NCI-H524 (cell line): ENCODE measurements around the gene ORMDL3.

Experiments used
- DNase-seq, 2 experiments: peaks; one replicate each; lab custom pipeline; 2025; lab: John Stamatoyannopoulos, UW

The ORMDL3 gene, protein sequence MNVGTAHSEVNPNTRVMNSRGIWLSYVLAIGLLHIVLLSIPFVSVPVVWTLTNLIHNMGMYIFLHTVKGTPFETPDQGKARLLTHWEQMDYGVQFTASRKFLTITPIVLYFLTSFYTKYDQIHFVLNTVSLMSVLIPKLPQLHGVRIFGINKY

DNA sequence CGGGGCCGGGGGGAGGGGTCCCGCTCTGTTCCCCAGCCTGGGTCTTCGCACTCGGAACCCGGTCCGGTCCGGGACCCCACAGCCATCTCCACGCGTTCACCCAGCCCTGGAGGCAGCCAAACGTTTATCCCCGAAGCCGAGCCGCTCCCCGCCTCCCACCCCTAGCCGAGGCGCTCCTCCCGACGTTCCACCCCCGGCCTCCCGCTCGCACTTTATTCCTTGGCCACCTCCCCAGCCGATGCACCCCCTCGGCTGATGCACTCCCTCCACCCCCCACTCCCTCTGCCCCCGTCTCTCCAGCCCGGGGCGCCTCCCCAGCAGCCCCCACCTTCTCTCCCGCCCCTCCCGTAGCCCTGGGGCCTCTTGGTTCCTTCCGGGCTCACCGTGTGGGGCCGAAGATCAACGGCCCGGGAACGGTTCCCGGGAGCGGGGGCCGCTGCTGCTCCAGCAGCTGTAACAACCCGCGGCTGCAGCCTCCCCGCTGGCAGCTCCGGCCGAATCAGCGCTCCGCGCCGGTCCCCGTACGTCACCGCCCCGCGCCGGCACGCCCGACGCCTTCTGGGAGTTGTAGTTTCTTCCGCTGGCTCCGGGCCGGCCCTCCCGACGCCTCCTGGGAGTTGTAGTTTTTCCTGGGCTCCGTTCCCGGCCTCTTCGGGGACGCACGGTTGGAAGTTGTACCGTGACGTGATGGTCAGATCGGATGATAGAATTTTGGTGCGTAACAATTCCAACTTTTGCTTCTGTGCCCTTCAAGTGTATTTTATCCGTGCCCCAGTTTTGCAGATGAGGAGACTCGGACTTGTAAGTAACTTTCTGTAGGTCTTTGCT, at the start of gene ORMDL3, which contains the start of gene LRRC3C:
Gene ORMDL3, minus strand, starts transcription at position 501 of the 828 bp plus-strand sequence. CDS start 3,398 bp downstream, outside the sequence.
Gene LRRC3C, plus strand, starts transcription at position 632 of the 828 bp plus-strand sequence. CDS start 13,792 bp downstream, outside the sequence.
- DNase-seq = peak; percentile 80 to 91

- DNase-seq = peak in 1 of 2 experiments; percentile 14
Observed at GRCh38 chr17:39975801-39976200, 48.4 kb upstream of the ORMDL3 start.

DNA sequence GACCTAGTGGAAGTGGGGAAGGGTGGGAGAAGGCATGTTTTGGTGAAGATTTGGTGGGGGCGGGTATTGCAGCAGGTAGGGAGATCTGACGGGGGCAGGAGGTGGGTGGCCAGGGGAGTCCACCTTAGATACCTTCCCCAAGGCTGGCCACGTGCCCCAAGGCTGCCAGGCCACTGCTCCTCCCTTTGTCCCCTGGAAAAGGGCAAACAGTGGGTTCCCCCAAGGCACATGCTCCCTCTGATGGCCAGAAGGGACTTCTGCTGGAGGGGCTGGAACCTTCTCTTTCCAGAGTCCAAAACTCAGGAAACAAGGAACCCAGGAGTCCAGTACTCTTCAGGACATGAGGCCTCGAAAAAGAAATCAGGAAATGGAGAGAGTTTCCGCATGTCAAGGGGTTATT, 47.0 kb upstream of the ORMDL3 start:
- DNase-seq = no peak

DNA sequence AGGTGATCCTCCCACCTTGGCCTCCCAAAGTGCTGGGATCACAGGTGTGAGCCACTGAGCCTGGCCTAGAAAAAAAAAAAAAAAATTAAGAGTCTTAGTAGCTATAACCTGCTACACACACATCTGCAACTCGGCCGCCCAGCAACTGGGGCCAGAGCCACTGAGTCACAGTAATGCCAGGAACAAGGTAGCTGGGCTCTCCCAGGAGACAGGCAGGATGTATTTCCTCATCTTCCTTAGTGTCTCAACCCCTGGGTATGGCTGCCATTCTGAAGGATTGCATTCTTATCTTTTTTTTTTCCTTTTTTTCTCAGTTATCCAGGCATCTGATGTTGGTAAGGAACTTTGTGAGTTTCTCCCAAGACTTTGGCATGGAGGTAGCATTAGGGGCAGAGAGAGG, 46.1 kb upstream of the ORMDL3 start:
- DNase-seq = no peak

- no peak for DNase-seq
Observed at GRCh38 chr17:39972271-39972670, 44.9 kb upstream of the ORMDL3 start.

GRCh38 chr17:39971076-39971603, 43.7 kb upstream of the ORMDL3 start:
- no peak for DNase-seq

DNA sequence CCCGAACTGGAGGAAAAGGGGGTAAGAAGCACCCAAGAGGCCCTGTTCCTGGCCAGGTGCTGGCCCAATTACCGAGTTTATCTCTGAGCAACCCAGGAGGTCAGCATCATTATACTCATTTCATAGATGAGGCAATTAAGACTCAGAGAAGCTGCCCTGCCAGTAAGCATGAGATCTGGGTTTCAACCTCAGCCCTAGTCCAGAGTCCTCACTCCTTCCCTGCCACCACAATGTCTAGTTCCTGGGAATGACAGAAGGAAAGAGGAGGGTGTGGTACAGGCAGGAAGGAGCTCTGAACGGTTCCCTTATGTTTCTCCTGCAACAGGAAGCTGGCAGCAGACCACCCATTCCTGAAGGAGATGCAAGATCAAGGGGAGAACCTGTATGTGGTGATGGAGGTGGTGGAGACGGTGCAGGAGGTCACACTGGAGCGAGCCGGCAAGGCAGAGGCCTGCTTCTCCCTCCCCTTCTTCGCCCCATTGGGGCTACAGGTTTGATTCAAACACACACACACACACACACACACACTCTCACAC, 42.8 kb upstream of the ORMDL3 start:
- DNase-seq = no peak

DNA sequence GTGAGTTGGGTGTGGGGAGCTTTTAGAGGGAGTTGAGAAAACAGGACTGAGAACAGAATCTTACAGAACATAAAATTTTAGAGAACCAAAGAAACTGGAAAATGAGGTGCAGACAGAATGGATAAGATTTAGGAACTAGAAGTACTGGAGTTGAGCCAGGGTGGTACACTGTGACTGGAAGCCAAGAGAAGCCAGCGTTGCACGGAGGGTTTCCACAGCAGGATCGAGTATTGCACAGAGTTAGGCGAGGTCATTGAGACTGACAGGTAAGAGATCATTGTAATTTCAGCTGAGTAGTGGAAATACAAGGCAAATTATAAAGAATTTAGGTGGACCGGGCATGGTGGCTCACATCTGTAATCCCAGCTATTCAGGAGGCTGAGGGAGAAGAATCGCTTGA, 42.0 kb upstream of the ORMDL3 start:
- no peak for DNase-seq

DNA sequence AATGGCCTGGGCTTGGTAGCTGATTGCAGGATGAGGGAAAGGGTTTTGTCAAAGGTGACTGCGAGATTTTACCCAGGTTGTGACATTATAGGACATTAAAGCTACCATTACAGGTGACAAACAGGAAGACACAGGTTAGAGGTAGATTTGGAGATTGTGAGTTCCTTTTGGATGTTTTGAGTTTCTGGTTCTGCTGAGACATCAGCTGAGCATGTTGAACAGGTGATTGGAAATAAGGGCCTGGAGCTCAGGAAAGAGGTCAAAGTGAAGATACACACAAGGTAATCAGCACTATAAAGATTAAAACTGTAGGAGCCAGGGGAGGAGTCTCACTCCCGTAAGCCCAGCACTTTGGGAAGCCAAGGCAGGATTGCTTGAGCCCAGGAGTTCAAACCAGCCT, 41.4 kb upstream of the ORMDL3 start:
- no peak for DNase-seq

DNA sequence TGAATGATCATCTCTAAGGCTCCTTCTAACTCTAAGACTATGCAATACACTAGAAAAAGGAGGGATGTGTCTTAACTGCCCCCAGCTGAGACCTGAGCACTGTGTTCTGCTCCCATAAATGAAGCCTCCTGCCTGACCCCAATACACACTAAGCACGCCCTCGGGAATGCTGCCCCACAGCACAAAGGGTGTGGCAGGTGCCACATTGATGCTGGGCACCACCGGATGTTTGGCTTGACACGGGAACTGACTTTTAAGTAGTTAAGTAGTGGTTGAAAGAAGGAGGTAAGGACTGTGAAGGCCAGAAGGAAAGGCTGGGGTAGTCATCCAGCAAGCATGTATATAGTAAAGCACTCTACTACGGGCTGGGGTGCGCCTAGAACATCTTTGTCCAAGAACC, 39.4 kb upstream of the ORMDL3 start:
- no peak for DNase-seq

GRCh38 chr17:39965017-39965699, 37.8 kb upstream of the ORMDL3 start:
- DNase-seq = no peak

GRCh38 chr17:39963829-39964228, 36.4 kb upstream of the ORMDL3 start:
- no peak for DNase-seq

DNA sequence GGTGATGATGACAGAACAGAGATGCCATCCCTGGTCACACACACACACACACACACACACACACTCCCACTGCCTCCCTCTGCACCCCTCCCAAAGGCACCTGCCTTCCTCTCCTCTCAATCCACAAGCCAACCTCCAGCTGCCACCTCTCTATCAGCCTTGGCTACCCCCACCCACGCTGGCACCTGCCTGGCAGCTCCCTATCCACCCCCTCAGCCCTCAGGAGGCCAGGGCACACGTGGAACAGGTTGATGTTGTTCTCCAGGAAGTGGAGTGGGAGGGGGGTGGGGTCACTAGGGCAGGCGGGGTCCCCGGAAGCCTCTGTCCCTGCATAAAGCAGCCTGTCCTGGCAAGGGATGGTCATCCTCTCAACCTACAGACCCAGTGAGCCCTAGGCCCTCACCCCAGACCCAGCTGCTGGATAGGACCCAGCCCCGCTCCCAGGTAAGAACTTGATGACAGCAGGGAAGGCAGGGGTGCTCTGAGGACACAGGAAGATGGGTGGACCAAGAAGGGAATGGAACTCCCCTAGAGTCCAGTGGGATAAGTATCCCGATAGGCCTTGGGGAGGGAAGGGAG, 35.3 kb upstream of the ORMDL3 start, which contains the start of gene GSDMA:
Gene GSDMA, plus strand, starts transcription at position 363 of the 579 bp plus-strand sequence. CDS start 2,684 bp downstream, outside the sequence.
- no peak for DNase-seq

- DNase-seq = no peak
Observed at GRCh38 chr17:39960524-39961041, 33.2 kb upstream of the ORMDL3 start.

- no peak for DNase-seq
Observed at GRCh38 chr17:39955726-39956225, 28.4 kb upstream of the ORMDL3 start.

DNA sequence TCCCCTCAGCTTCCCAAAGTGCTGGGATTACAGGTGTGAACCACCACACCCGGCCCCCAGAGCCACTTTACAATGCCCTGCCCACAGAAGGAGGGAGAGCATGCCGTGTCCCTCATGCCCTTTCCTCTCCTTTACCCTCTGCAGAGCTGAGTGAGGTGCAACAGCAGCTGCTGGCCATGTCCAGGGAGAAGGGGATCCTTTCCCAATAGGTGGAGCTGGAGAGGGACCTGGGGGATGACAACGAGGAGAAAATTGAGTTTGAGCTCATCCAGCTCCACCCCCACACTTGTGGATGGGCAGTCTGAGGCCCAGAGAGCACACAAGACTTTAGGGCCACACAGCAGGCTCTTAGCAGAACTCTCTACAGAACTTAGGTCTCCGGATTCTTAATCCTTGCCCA, 27.5 kb upstream of the ORMDL3 start:
- DNase-seq = no peak

GRCh38 chr17:39953471-39953888, 26.1 kb upstream of the ORMDL3 start:
- DNase-seq = no peak

DNA sequence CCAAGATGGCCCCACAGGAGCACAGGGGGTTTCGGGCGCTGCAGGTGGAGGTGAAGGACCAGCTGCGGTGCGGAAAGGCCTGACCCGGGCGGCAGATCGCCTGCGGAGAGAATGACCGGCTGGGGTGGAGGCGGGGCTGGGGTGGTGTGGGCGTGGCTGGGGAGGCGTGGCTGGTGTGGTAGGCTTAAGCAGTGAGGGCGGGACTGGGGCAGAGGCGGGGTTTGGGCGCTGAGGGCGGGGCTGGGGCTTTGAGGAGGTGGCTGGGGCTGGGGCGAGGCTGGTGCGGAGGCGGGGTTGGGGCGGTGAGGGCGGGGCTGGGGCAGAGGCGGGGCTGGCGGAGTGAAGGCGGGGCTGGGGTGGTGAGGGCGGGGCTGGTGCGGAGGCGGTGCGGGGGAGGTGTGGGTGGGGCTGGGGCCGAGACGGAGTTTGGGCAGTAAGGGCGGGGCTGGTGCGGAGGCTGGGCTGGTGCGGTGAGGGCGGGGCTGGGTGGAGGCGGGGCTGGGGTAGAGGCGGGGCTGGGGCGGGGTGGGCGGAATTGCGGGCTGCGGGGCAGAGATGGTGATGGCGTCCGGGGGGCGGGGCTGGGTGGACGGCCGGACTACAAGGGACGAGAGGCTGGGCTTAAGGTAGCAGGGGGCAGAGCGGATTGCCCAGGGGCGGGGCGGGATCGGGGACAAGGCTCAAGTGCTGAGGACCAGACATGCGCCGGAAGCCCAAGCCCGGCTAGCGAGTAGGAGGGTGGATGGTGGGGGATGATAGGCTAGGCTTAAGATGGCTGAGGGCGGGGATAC, 25.5 kb upstream of the ORMDL3 start:
- DNase-seq = peak; percentile 96

- DNase-seq = no peak
Observed at GRCh38 chr17:39951924-39952679, 24.7 kb upstream of the ORMDL3 start.

- peak; percentile 20 to 58 for DNase-seq
Observed at GRCh38 chr17:39950871-39951348, 23.5 kb upstream of the ORMDL3 start.
